Activated B cell treated with CpG ODN at 0.5 μM for 24 hours (primary cell): ENCODE results near the gene DUOX2. TPM values are rescaled to one million over a fixed set of nuclear protein-coding genes. Genes with fewer than 3 reads are reported as not detected.
"Not testable (repeated sequence)": the region's sequence is repeated elsewhere in the genome, so short reads cannot be mapped to it uniquely, and the experiment has no call there.

Experiments used
- ATAC-seq: fragments of 200-7000 bp; cut with Tn5 transposase; one replicate; pipeline ENCODE4 v1.10.0; 2021; ENCODE audit warnings: low read depth, mild to moderate bottlenecking, moderate library complexity
- CTCF ChIA-PET: fragments of 350-600 bp; sonication (Branson Sonifier 250); formaldehyde crosslinking; loops from one replicate; lab custom pipeline; 2021; ENCODE audit warnings: antibody characterized with exemption; lab: Charles Lee
- POLR2A ChIA-PET: fragments of 350-600 bp; sonication (Branson Sonifier 250); formaldehyde crosslinking; loops from one replicate; lab custom pipeline; 2021; ENCODE audit warnings: antibody characterized with exemption; lab: Charles Lee
- DNase-seq: peaks from one replicate; pipeline ENCODE4 v3.0.0; 2022
- H3K27ac Mint-ChIP-seq: one replicate; pipeline ENCODE4 v1.8.0; 2020; ENCODE audit warnings: mixed read lengths
- H3K27me3 Mint-ChIP-seq: one replicate; pipeline ENCODE4 v1.8.0; 2021; ENCODE audit warnings: mixed read lengths
- H3K36me3 Mint-ChIP-seq: one replicate; pipeline ENCODE4 v1.8.0; 2021; ENCODE audit warnings: low read depth, mixed read lengths
- H3K4me1 Mint-ChIP-seq: one replicate; pipeline ENCODE4 v1.8.0; 2021; ENCODE audit warnings: mixed read lengths
- H3K4me3 Mint-ChIP-seq: one replicate; pipeline ENCODE4 v1.8.0; 2020; ENCODE audit warnings: mild to moderate bottlenecking, mixed read lengths
- H3K9me3 Mint-ChIP-seq: one replicate; pipeline ENCODE4 v1.8.0; 2020; ENCODE audit warnings: mixed read lengths
- CTCF ChIP-seq: fragments of 200-600 bp; IDR thresholded peaks from one replicate; pipeline ENCODE4 v1.8.0; 2022; ENCODE audit warnings: antibody characterized with exemption, mild to moderate bottlenecking
- intact Hi-C: fragments of 100-400 bp; cut with micrococcal nuclease; formaldehyde crosslinking; loops from one replicate; pipeline ENCODE4 v1.15.1; 2024
- total RNA-seq: library from RNA; stranded (reverse); gene quantifications from 2 replicates; pipeline ENCODE4 v1.2.3, GENCODE V29; 2022

Gene DUOX2
- total RNA-seq, 1 donor from 2014 or later, result not detected

DNA sequence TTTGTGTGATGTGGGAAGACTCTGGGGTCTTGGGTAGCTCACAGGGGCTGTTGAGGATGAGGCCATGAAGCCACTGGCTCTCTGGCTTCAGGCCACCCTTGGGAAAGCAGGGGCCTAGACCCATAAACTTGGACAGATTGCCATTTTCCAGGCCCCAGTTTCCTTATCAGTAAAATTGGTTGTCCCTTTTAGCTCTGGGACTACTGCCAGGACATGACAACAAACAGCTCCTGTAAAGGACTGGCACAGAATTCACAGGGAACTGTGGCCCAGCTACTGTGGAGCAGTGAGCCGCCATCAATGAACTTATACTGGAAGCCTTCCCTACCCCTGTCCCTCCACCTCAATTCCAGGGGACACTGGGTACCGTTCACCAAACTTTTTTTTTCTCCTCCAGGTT, 36.6 kb downstream of the DUOX2 start:
- H3K36me3 Mint-ChIP-seq, H3K9me3 Mint-ChIP-seq, H3K27me3 Mint-ChIP-seq, POLR2A ChIA-PET, ATAC-seq, H3K4me3 Mint-ChIP-seq, intact Hi-C loops, H3K27ac Mint-ChIP-seq, DNase-seq, H3K4me1 Mint-ChIP-seq, CTCF ChIA-PET: not testable (repeated sequence)

DNA sequence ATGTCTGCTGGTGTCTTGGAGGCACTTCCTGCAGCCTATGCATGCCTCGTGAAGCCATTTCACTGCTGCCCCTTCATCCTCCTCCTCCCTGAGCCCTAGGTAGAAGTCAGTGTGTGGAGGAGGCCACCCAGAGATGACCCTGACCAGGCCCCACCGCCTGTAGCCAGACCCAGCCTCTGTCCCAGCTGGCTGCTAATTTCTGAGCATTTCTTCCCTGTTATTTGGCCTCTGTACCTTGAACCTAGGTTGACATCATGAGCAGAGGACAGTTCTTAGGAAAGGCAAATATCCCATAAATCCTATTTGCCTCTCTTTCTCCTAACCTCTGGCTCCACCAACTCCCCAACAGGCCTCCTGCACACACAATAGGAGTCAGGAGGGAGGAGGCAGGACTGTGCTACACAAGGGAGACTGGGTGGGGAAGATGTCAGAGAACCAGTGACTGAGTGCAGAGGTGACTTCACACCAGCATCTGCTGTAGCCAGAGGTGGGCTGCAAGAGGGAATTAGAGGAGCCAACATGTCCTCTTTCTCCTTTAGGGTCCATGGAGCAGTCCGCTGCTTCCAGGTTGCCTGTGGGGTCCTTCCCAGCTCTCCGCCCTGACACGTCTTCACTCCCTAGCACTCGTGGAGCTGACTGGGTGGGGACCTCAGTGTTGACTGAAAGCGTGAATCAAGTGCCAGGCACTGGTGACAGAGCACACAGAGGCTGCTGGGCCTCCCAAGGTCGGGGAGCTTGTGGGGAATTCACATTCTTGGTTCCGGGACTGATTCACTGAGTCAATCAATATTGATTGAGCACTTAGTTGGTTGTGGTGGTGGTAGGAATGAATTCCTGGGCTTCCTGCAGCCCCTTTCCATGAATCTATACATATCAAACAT, 38.3 kb downstream of the DUOX2 start:
- POLR2A ChIA-PET, H3K9me3 Mint-ChIP-seq, H3K4me3 Mint-ChIP-seq, DNase-seq, H3K4me1 Mint-ChIP-seq, CTCF ChIA-PET, H3K27ac Mint-ChIP-seq, H3K27me3 Mint-ChIP-seq, intact Hi-C loops, H3K36me3 Mint-ChIP-seq, ATAC-seq: not testable (repeated sequence)

DNA sequence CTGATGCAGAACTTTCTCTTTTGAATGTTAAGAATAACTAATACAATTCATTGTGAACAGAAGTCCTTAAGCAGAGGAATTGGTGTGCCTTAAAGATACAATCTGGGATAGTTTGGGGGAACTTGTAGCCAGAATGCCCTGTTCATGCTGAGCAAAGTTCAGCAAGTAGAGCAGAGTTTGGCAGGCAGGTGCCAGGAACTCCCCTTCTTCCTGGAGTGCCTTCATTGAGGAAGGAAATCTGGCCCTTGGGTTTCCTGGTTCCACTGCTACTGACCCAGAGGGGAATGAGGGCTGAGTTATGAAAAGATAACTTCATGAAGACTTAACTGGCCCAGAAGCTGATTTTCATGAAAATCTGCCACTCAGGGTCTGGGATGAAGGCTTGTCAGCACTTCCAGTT, 40.4 kb downstream of the DUOX2 start:
- POLR2A ChIA-PET, H3K4me1 Mint-ChIP-seq, H3K4me3 Mint-ChIP-seq, DNase-seq, CTCF ChIA-PET, ATAC-seq, intact Hi-C loops, H3K27me3 Mint-ChIP-seq, H3K27ac Mint-ChIP-seq, H3K9me3 Mint-ChIP-seq: not testable (repeated sequence)
- H3K36me3 Mint-ChIP-seq, result peaks cover 11% of the 10 kb centered on the region

DNA sequence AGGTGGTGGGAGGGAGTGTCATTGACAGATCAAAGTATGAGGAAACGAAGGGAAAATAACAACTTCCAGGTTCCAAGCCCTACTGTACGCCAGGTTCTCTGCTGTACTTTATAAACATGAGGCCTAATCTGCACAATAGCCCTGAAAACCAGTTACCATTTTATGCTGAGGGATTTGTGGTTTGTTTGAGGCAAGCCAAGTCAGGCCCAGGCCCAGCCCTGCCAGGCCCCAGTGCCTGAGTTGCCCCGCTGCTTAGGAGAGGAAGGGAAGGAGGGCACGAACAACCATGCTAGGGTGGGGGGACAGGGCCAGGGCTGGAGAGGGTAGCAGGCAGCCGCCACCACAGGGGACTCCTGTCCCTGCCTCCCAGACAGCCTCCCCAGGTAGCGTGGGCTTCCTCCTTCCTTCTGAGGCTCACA, 44.0 kb downstream of the DUOX2 start:
- intact Hi-C loops, H3K4me1 Mint-ChIP-seq, POLR2A ChIA-PET, H3K9me3 Mint-ChIP-seq, H3K4me3 Mint-ChIP-seq, H3K27ac Mint-ChIP-seq, DNase-seq, ATAC-seq, CTCF ChIA-PET, H3K27me3 Mint-ChIP-seq: not testable (repeated sequence)
- H3K36me3 Mint-ChIP-seq, result peaks cover 19% of the 10 kb centered on the region

DNA sequence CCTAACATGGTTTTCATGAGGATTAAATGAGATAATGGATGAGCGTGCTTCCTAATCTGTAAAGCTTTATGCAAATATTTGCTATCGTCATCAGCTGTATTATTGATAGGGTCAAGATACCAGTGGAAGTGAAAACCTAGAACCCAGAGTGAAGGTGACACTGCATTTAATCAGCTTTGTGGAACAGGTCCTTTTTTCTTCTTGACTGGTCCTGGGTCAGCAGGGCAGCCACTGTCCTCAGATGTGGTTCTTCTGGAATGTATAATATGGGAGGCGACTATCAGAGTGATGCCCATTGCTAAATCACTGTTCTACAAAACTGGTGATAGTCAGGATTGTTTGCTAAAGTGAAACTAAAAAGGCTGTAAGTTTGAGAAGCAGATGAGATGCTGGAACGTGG, 49.6 kb downstream of the DUOX2 start:
- Mint-ChIP-seq H3K27me3 (no peaks in the 10 kb centered on the region), H3K4me1 (peaks cover 10% of the 10 kb centered on the region), H3K27ac (no peak overlapping the region), H3K9me3 (no peaks in the 10 kb centered on the region), H3K36me3 (peaks cover 22% of the 10 kb centered on the region), H3K4me3 (no peak overlapping the region)
- no peak for ATAC-seq
- ChIA-PET CTCF (no interaction called here), POLR2A (no interaction called here)
- intact Hi-C loops, result no loop called here
- TF ChIP-seq CTCF, result no peak
- DNase-seq, result no peak

- H3K4me1 Mint-ChIP-seq, H3K4me3 Mint-ChIP-seq, H3K9me3 Mint-ChIP-seq, intact Hi-C loops, ATAC-seq, POLR2A ChIA-PET, CTCF ChIA-PET, DNase-seq, H3K27me3 Mint-ChIP-seq, H3K27ac Mint-ChIP-seq: not testable (repeated sequence)
- peaks cover 20% of the 10 kb centered on the region for H3K36me3 Mint-ChIP-seq
These were observed 51.7 kb downstream of the DUOX2 start for GRCh38 chr15:45062301-45062700.

DNA sequence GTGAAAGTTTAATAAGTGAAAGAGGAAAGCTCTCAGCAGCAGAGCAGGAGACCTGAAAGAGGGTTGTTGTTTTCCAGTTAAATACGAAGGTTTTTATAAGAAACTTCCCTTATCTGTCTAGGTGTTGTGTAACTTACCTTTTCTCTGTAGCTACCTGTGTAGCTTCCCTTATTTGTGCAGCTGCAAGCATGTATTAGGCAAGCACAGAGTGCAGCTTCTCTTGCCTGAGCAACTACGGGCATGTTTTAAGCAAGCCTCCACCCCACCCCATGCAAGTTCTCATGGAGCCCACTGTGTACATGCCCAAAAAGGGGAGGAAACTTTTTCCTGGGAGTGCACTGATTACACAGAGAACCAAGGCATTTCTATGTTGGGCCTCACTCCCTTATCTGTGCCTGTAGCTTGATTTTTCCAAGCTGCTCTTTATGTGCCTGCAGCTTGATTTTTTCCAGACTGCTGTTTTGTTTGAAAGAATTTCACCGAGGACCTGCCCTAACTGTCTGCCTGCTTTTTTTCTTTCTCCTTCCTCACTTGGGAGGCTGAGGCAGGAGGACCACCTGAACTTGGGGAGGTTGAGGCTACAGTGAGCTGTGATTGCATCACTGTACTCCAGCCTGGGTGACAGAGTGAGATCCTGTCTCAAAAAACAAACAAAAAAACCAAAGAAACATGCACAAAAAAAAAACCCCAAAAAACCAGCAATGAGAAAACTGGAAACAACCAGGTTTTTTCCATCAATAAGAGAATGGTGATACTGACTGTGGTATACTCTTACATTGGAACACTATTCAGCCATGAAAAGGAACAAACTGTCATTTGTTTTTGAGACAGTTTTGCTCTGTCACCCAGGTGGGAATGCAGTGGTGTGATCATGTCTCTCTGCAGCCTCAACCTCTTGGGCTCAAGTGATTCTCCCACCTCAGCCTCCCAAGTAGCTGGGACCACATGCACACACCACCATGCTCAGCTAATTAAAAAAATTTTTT, 55.0 kb downstream of the DUOX2 start:
- intact Hi-C loops, ATAC-seq, DNase-seq, H3K27ac Mint-ChIP-seq, H3K27me3 Mint-ChIP-seq, POLR2A ChIA-PET, H3K9me3 Mint-ChIP-seq, CTCF ChIA-PET, H3K4me1 Mint-ChIP-seq, H3K4me3 Mint-ChIP-seq: not testable (repeated sequence)
- H3K36me3 Mint-ChIP-seq, result peaks cover 16% of the 10 kb centered on the region

DNA sequence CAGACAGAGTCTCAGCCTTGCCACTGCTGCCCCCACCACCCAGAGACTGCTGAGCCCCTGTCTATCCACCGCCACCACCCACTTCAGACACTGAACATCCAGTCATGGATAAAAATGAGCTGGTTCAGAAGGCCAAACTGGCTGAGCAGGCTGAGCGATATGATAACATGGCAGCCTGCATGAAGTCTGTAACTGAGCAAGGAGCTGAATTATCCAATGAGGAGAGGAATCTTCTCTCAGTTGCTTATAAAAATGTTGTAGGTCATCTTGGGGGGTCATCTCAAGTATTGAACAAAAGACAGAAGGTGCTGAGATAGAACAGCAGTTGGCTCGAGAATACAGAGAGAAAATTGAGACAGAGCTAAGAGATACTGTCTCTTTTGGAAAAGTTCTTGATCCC, 61.3 kb downstream of the DUOX2 start:
- H3K4me1 Mint-ChIP-seq, result peaks cover 22% of the 10 kb centered on the region
- ATAC-seq, H3K9me3 Mint-ChIP-seq, POLR2A ChIA-PET, H3K27me3 Mint-ChIP-seq, intact Hi-C loops, DNase-seq, CTCF ChIA-PET, H3K4me3 Mint-ChIP-seq, H3K27ac Mint-ChIP-seq: not testable (repeated sequence)
- H3K36me3 Mint-ChIP-seq, result peaks cover 12% of the 10 kb centered on the region
